Stimulated activated naive CD8-positive, alpha-beta T cell treated with anti-CD3 and anti-CD28 coated beads, Interleukin-15, amount 100 ng/mL, for 72 hours (primary cell): ENCODE measurements around the gene MBD4.
"Not testable (repeated sequence)": the region's sequence is repeated elsewhere in the genome, so short reads cannot be mapped to it uniquely, and the experiment has no call there.

ENCODE experiments used
- ATAC-seq: fragments of 150-1000 bp; cut with Tn5 transposase; 2 replicates; pipeline ENCODE4 v1.10.0; 2021; ENCODE audit warnings: mild to moderate bottlenecking, moderate library complexity
- DNase-seq, 2 donors: peaks; one replicate each; pipeline ENCODE4 v3.0.0; 2021 to 2022
- H3K27ac Mint-ChIP-seq, 2 donors: one replicate each; pipeline ENCODE4 v1.8.0; 2022; ENCODE audit warnings: mild to moderate bottlenecking in 2 of 2, mixed read lengths in 2 of 2, moderate library complexity in 2 of 2
- H3K27me3 Mint-ChIP-seq: one replicate; pipeline ENCODE4 v1.8.0; 2022; ENCODE audit warnings: mixed read lengths
- H3K4me1 Mint-ChIP-seq: one replicate; pipeline ENCODE4 v1.8.0; 2022; ENCODE audit warnings: mild to moderate bottlenecking, mixed read lengths
- H3K4me3 Mint-ChIP-seq, 2 donors: one replicate each; pipeline ENCODE4 v1.8.0; 2022; ENCODE audit warnings: mild to moderate bottlenecking in 2 of 2, mixed read lengths in 2 of 2, moderate library complexity in 1 of 2
- H3K9me3 Mint-ChIP-seq, 2 donors: one replicate each; pipeline ENCODE4 v1.8.0; 2022; ENCODE audit warnings: mixed read lengths in 2 of 2

Gene MBD4

DNA sequence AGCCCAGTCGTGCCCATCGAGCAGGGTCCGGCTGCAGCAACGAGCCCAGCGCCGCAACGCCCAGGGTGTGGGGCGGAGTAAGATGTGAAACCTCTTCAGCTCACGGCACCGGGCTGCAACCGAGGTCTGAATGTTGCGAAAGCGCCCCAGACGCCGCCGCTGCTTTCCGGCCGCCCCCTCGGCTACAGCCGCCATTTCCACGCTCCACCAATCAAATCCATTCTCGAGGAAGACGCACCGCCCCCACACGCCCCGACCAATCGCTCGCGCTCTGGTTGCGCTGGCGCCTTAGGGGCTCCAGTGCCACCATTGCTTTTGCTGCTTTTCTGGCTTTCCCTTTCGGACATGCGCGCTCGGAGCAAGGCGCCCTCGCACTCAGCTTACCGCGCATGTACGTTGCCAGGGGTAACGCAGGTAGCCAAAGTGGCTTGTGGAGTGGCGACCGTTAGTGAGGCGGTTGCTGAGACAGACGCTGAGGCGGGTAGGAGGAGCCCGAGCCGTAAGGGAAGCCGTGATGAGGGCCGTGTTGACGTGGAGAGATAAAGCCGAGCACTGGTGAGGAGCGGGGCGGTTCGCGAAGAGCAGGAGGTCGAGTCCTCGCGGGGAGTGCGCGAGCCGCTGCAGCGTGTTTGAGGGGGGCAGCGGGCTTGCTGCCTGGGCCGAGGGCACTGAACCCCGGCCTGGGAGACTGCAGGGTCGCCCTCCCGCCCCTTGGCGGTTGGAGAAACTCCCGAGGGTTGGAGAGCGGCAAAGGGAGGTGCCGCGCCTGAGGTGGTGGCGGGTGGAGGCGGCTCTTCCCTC lies at the start of gene MBD4, which contains the start of gene IFT122:
Gene MBD4, minus strand, starts transcription at position 132 of the 801 bp plus-strand sequence. Its CDS starts 115 bp downstream, at position 17.
Gene IFT122, plus strand, starts transcription at position 408 of the 801 bp plus-strand sequence. Its CDS starts 107 bp downstream, at position 515.
- ATAC-seq = peak; percentile 94
- H3K4me1 Mint-ChIP-seq = peaks cover 62% of the 10 kb centered on the region
- peak within 1 kb of the TSS; percentile 84 to 99 for H3K4me3 Mint-ChIP-seq
- no peaks in the 10 kb centered on the region for H3K27me3 Mint-ChIP-seq
- peak within 1 kb of the TSS; percentile 88 to 98 for H3K27ac Mint-ChIP-seq
- peak; percentile 99 to 100 for DNase-seq
- no peaks in the 10 kb centered on the region for H3K9me3 Mint-ChIP-seq

DNA sequence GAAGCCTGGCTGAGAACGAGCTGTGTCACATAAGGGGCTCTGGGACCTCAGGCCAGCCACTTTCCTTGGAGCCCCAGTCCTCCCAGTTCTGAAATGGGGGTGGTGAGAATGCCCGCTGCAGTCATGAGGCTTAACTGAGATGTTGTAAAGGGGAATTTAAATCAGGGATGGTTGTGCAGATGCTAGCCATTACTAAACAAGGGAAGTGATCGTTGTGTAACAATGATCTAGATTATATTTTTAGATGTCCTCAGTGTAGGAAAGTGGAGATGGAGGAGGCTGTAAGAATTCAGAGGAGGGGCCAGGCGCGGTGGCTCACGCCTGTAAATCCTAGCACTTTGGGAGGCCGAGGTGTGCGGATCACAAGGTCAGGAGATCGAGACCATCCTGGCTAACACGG lies 49.5 kb upstream of the MBD4 start:
- not testable (repeated sequence) for DNase-seq, H3K4me1 Mint-ChIP-seq, H3K27me3 Mint-ChIP-seq

DNA sequence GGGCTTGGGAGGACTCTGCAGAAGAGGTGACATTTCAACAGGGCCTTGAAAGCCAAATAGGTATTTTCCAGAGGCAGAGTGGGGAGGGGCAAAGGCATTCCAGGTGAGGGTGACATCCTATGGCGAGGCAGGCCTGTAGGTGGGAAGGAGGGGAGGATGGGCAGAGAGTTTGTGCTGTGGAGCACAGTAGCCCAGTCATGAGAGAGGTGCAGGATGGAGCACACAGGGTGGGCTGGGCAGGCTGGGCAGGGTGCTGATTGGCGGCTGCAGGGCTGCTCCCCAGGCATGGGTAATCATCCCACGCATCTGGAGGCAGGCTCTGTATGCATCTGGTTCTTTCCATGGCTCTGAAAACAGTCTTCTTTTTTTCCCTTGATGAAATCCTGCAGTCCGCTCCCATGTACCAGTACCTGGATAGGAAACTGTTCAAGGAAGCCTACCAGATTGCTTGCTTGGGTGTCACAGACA lies 48.2 kb upstream of the MBD4 start:
- DNase-seq, H3K4me3 Mint-ChIP-seq, H3K27ac Mint-ChIP-seq, ATAC-seq, H3K4me1 Mint-ChIP-seq, H3K27me3 Mint-ChIP-seq, H3K9me3 Mint-ChIP-seq: not testable (repeated sequence)

More for the DNA sequence above, 49.5 kb upstream of the MBD4 start:
- not testable (repeated sequence) for H3K27ac Mint-ChIP-seq, ATAC-seq, H3K4me3 Mint-ChIP-seq, H3K9me3 Mint-ChIP-seq

- no peak overlapping the region for H3K27ac Mint-ChIP-seq
- no peaks in the 10 kb centered on the region for H3K9me3 Mint-ChIP-seq
- DNase-seq (no peak), ATAC-seq (no peak)
- no peak overlapping the region for H3K4me3 Mint-ChIP-seq
- no peaks in the 10 kb centered on the region for H3K27me3 Mint-ChIP-seq
- peaks cover 2% of the 10 kb centered on the region for H3K4me1 Mint-ChIP-seq
Observed at GRCh38 chr3:129487183-129487867, 47.6 kb upstream of the MBD4 start.

DNA sequence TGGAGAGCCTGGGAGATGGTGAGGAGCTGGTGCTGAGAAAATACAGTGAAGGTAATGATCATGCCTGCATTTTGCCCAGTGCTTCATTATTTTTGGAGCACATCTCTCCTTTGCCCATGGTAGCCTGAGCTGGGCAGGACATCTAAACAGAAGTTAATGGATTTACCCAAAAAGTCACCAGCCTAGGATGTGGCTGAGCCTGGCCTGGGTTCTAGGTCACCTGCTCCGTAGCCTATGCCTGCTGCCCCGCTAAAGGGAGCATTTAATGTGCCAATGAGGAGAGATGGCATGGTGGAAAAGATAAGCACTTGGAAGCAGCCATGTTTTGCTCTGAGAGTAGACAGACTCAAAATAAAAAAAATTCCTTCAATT lies 46.9 kb upstream of the MBD4 start:
- no peaks in the 10 kb centered on the region for H3K27me3 Mint-ChIP-seq
- H3K27ac Mint-ChIP-seq = no peak overlapping the region
- H3K9me3 Mint-ChIP-seq = no peaks in the 10 kb centered on the region
- ATAC-seq = no peak
- no peak for DNase-seq
- peaks cover 9% of the 10 kb centered on the region for H3K4me1 Mint-ChIP-seq
- H3K4me3 Mint-ChIP-seq = no peak overlapping the region

DNA sequence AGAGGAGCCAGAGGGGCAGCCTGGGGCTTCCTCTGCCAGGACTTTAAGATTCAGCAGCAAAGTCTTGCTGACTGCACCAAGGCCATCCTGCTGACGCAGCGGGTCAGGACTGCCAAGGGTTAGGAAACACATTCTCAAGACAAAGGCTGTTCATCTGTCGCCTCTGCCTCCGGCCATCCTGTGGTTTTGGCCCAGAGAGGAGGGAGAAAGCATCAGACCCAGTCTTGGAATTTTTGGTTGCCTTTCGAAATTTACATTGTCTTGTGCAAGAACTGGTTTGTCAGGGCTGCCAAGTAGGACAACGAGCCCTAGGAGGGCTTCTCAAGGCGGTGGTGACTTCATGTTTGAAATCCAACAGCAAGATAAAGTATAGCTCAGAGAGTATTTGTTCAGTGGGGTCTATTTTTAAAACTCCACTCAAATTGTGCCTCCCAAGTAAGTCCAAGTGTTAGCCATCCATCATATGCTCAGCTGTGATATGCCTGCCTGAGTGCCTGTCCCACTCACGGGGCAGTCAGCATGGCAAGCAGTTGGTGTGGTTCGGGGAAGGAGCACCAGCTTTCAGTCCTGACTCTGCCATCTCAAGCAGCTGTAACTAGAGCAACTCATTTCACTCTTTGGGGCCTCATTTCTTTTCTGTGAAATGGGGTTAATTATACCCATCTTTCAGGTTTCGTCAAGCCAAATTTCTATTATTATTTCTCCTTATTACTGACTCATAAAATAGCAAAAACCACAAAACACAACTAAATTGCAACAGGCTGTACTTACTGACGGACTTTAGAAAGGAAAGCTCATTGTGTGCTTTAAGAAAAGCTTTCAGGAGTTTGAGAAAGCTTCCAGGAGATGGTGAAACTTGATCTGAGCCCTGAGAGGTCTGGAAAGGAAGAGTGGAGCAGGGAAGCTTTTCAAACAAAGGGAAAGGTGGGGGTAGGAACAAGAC lies 46.2 kb upstream of the MBD4 start:
- no peak overlapping the region for H3K4me3 Mint-ChIP-seq
- H3K9me3 Mint-ChIP-seq = no peaks in the 10 kb centered on the region
- peaks cover 15% of the 10 kb centered on the region for H3K4me1 Mint-ChIP-seq
- no peaks in the 10 kb centered on the region for H3K27me3 Mint-ChIP-seq
- no peak overlapping the region for H3K27ac Mint-ChIP-seq
- no peak for ATAC-seq
- DNase-seq = no peak

DNA sequence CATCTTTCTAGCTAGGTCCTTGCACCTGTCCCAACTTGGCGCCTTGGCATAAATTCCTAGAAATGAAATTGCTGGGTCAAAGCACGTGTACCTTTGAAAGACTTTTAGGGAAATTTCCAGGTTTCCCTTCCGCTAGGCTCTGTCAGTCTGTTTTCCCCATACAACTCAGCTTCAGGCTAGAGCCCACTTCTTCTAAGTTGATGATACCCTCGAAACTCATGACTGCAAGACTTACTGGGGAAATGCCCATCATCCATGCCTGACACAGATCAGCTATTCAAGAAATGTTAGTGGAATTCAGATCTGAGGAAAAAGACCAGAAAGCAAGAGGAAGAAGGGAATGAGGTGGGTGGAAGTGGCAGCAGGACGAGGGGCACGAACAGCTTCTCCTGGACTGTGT lies 45.4 kb upstream of the MBD4 start:
- ATAC-seq, H3K9me3 Mint-ChIP-seq, H3K27ac Mint-ChIP-seq, H3K27me3 Mint-ChIP-seq, DNase-seq, H3K4me3 Mint-ChIP-seq: not testable (repeated sequence)
- H3K4me1 Mint-ChIP-seq = peaks cover 16% of the 10 kb centered on the region

DNA sequence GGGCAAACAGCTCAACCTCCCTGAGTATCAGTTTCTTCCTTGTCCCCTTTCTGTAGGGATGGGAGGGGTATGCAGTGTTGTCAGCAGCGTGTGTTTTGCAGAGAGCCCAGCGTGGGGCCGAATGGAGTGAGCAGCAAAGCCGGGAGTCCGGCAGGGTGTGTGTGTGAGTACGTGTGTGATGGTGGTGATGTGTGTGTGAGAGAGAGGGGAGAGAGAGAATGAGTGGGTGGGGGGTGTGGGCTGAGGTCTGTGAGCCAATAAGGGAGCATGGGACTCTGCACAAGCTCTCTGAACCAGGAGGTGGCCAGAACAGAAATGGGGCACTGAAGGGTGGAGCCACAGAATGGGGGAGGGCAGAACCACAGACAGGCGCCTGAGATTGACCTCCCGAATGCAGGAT lies 44.1 kb upstream of the MBD4 start:
- H3K4me1 Mint-ChIP-seq = peaks cover 16% of the 10 kb centered on the region
- H3K27ac Mint-ChIP-seq = no peak overlapping the region
- no peaks in the 10 kb centered on the region for H3K9me3 Mint-ChIP-seq

DNA sequence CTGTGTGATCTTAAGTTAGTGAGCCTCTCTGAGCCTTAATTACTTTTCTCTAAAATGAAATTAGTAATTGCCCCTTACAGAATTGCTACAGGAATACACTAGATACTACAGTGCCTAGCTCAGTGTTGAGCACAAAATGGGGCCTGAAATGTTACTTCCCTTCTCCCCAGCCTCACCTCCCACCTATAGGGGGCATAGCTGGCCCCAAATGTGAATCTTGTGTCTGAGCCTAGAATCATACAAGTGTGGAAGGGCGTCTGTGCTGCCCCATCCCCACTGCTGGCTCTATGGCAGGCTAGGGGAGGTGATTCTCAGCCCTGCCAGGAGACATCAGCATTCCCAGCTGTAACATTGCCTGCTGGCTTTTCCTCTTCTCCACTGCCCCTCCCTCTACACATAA lies 43.0 kb upstream of the MBD4 start:
- no peak overlapping the region for H3K27ac Mint-ChIP-seq
- H3K4me1 Mint-ChIP-seq = peaks cover 16% of the 10 kb centered on the region
- ATAC-seq (no peak), DNase-seq (no peak)
- H3K9me3 Mint-ChIP-seq = no peaks in the 10 kb centered on the region
- no peaks in the 10 kb centered on the region for H3K27me3 Mint-ChIP-seq
- no peak overlapping the region for H3K4me3 Mint-ChIP-seq

More for the DNA sequence above, 44.1 kb upstream of the MBD4 start:
- H3K27me3 Mint-ChIP-seq = no peaks in the 10 kb centered on the region
- ATAC-seq (no peak), DNase-seq (no peak)
- H3K4me3 Mint-ChIP-seq = no peak overlapping the region

DNA sequence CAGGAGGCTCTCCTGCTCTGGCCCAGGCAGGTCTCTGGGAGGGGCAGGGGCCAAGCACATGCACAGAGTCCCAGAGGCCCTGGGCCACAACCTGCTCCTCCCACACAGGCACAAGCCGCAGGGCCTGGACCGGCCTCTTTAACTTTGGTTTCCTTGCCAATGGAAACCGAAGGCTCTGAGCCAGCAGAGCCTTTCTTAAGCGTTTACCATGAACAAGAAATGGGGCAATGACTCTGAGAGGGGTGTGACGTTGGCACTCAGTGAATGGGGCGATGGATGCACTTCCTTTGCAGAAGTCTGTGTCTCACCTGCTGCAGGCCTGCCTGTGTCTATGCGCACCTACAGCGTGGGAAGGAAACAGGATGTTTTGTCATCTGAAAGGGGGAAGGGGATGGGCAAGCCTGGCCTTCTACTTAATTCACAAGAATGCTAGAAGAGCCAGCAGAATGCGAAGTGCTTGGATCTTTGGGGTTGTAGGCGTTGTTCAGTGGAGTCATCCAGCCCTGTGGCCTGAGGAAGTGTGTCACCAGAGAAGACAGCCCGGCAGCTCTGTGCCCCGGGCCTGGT lies 42.1 kb upstream of the MBD4 start:
- H3K27me3 Mint-ChIP-seq = no peaks in the 10 kb centered on the region
- H3K9me3 Mint-ChIP-seq = no peaks in the 10 kb centered on the region
- DNase-seq (no peak), ATAC-seq (peak; percentile 66)
- peak overlapping the region; percentile 28 to 90 for H3K27ac Mint-ChIP-seq
- H3K4me1 Mint-ChIP-seq = peaks cover 16% of the 10 kb centered on the region
- no peak overlapping the region for H3K4me3 Mint-ChIP-seq

- ATAC-seq, H3K27ac Mint-ChIP-seq, H3K4me3 Mint-ChIP-seq, H3K9me3 Mint-ChIP-seq, H3K27me3 Mint-ChIP-seq, DNase-seq: not testable (repeated sequence)
- peaks cover 16% of the 10 kb centered on the region for H3K4me1 Mint-ChIP-seq
Observed at GRCh38 chr3:129481225-129481765, 41.5 kb upstream of the MBD4 start.

DNA sequence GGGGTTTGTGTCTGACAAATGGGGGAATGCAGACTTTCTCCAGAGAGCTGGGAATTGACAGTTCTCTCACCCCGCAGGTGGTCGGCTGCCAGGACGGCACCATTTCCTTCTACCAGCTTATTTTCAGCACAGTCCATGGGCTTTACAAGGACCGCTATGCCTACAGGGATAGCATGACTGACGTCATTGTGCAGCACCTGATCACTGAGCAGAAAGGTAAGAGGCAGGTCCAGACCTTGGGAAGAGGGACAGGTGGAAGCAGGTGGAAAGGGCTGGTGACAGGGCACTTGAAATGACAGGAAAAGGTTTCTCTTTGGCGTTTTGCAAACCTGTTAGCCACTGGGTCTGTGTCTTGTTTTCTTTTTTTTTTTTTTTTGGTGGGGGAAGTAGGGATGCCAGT lies 36.8 kb upstream of the MBD4 start:
- Mint-ChIP-seq H3K27me3 (no peaks in the 10 kb centered on the region), H3K9me3 (no peaks in the 10 kb centered on the region), H3K4me3 (no peak overlapping the region), H3K4me1 (peaks cover 6% of the 10 kb centered on the region), H3K27ac (no peak overlapping the region)
- DNase-seq (no peak), ATAC-seq (no peak)

DNA sequence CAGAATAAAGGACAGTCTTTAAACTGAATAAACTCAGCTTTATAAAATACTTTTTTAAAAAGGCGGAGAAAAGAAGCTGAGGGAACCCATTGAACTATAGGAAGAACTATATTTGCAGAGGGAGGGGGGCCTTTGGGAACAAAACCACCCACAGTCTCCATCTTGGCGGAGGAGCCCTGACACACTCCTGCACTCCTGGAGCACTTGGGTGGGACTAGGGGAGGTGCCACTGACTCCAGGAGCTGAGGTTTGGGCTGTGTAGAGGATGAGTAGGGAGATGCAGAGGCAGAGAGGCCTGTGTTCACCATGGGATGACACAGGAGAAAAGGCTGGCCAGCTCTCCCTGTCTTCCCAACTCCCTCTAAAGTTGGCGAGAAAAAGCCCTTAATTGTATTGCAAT lies 36.1 kb upstream of the MBD4 start:
- no peaks in the 10 kb centered on the region for H3K27me3 Mint-ChIP-seq
- ATAC-seq (no peak), DNase-seq (no peak)
- H3K27ac Mint-ChIP-seq = no peak overlapping the region
- no peaks in the 10 kb centered on the region for H3K4me1 Mint-ChIP-seq
- no peak overlapping the region for H3K4me3 Mint-ChIP-seq
- no peaks in the 10 kb centered on the region for H3K9me3 Mint-ChIP-seq

DNA sequence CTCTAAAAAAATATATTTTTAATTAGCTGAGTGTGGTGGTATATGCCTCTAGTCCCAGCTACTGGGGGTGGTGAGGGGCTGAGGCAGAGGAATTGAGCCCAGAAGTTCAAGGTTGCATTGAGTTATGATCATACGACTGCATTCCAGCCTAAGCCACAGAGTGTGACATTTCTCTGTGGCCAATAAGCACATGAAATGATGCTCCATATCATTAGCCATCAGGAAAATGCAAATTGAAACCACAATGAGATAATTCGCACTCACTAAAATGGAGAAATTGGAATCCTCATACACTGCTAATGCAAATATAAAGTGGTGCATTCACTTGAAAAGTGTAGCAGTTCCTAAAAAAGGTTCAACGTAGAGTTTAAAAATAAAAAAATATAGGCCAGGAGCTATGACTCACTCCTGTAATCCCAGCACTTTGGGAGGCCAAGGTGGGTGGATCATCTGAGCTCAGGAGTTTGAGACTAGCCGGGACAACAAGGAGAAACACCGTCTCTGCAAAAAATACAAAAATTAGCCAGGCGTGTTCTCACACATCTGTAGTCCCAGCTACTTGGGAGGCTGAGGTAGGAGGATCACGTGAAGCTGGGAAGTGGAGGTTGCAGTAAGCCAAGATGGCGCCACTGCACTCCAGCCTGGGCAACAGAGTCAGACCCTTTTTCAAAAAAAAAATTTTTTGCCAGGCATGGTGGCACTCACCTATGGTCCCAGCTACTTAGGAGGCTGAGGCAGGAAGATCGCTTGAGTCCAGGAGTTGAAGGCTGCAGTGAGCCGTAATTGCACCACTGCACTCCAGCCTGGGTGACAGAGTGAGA lies 35.4 kb upstream of the MBD4 start:
- H3K27me3 Mint-ChIP-seq = no peaks in the 10 kb centered on the region
- no peak for DNase-seq
- no peak for ATAC-seq
- H3K4me1 Mint-ChIP-seq = no peaks in the 10 kb centered on the region
- H3K27ac Mint-ChIP-seq = no peak overlapping the region
- no peaks in the 10 kb centered on the region for H3K9me3 Mint-ChIP-seq
- no peak overlapping the region for H3K4me3 Mint-ChIP-seq
